Tibial artery (tissue), 4 donors: ENCODE measurements around the gene PAK2.

Experiments
- DNase-seq, 2 donors: peaks; one replicate each; pipeline ENCODE4 v3.0.0-alpha.2; 2019
- H3K27ac ChIP-seq, 2 donors: fragments of 200-600 bp; sonication (generic) in 1 of 2; 1 replicate in 1 of 2; 2 replicates in 1 of 2; pipeline ENCODE4 v1.5.1; 2018 to 2019; ENCODE audit warnings: mild to moderate bottlenecking in 1 of 2
- H3K27me3 ChIP-seq, 2 donors: fragments of 200-600 bp; sonication (generic) in 1 of 2; one replicate each; pipeline versions ENCODE4 v1.5.1 to v1.6.0; 2016 to 2019
- H3K36me3 ChIP-seq, 3 donors: fragments of 200-600 bp; sonication (generic) in 2 of 3; one replicate each; pipeline ENCODE4 v1.5.1; 2016 to 2019; ENCODE audit warnings: mild to moderate bottlenecking in 2 of 3
- H3K4me1 ChIP-seq, 4 donors: fragments of 200-600 bp; sonication (generic) in 2 of 4; 1 replicate in 3 of 4; 2 replicates in 1 of 4; pipeline ENCODE4 v1.5.1; 2016 to 2019
- H3K4me3 ChIP-seq, 2 donors: fragments of 200-600 bp; sonication (generic) in 1 of 2; 1 replicate in 1 of 2; 2 replicates in 1 of 2; pipeline ENCODE4 v1.5.1; 2018 to 2019; ENCODE audit warnings: mild to moderate bottlenecking in 2 of 2
- H3K9me3 ChIP-seq, 3 donors: fragments of 200-600 bp; sonication (generic) in 1 of 3; one replicate each; pipeline ENCODE4 v1.5.1; 2016 to 2019
- CTCF ChIP-seq, 2 experiments: fragments of 200-600 bp in 1 of 2; fragments of 450-650 bp in 1 of 2; IDR thresholded peaks; one replicate each; pipeline ENCODE4 v1.5.1; 2017 to 2019; ENCODE audit warnings: antibody characterized with exemption in 2 of 2, mild to moderate bottlenecking in 1 of 2, moderate library complexity in 1 of 2
- intact Hi-C: fragments of 100-400 bp; cut with DNase I; formaldehyde crosslinking; loops from one replicate; pipeline ENCODE4 v1.15.0; 2023; ENCODE audit warnings: low total_unique reads

PAK2 gene

GRCh38 chr3:196739671-196740480, at the start of gene PAK2:
PAK2 (plus strand) TSS chr3:196739857; CDS start chr3:196782647, 42,790 bp downstream.
- intact Hi-C loops: loop anchor here (10.0 kb wide), 1 partner anchor 225 kb away; the partner anchor contains the start of gene PIGZ
- peak within 1 kb of the TSS; percentile 91 to 99 for H3K27ac ChIP-seq
- no peaks in the 10 kb centered on the region for H3K27me3 ChIP-seq
- peak; percentile 91 to 95 for DNase-seq
- no peak for TF ChIP-seq CTCF (IDR thresholded peaks at IDR 0.05)
- peak within 1 kb of the TSS; percentile 77 to 97 for H3K4me3 ChIP-seq
- H3K36me3 ChIP-seq: no peaks in the 10 kb centered on the region
- no peaks in the 10 kb centered on the region for H3K9me3 ChIP-seq
- H3K4me1 ChIP-seq: peaks cover 0 to 30% (median 8%) of the 10 kb centered on the region in 4 donors

- H3K9me3 ChIP-seq: no peaks in the 10 kb centered on the region
- H3K4me3 ChIP-seq: no peak overlapping the region
- no peaks in the 10 kb centered on the region for H3K36me3 ChIP-seq
- TF ChIP-seq CTCF (IDR thresholded peaks at IDR 0.05): no peak
- no peak for DNase-seq
- H3K27ac ChIP-seq: no peak overlapping the region
- intact Hi-C loops: no loop called here
- H3K4me1 ChIP-seq: peaks cover 0 to under 1% (median 0%) of the 10 kb centered on the region in 4 donors
- H3K27me3 ChIP-seq: peaks cover 0 to 15% of the 10 kb centered on the region in 2 donors
Observed at GRCh38 chr3:196689941-196690660, 49.6 kb upstream of the PAK2 start.

- Histone ChIP-seq H3K27me3 (peaks cover 0 to 15% of the 10 kb centered on the region in 2 donors), H3K27ac (no peak overlapping the region), H3K4me1 (no peaks in the 10 kb centered on the region), H3K4me3 (no peak overlapping the region), H3K9me3 (no peaks in the 10 kb centered on the region), H3K36me3 (no peaks in the 10 kb centered on the region)
- intact Hi-C loops: no loop called here
- TF ChIP-seq CTCF (IDR thresholded peaks at IDR 0.05): no peak
- no peak for DNase-seq
Observed at GRCh38 chr3:196691386-196691785, 48.3 kb upstream of the PAK2 start.

GRCh38 chr3:196694202-196694638, 45.4 kb upstream of the PAK2 start:
- no peak for TF ChIP-seq CTCF (IDR thresholded peaks at IDR 0.05)
- H3K27me3 ChIP-seq: peaks cover 0 to 15% of the 10 kb centered on the region in 2 donors
- no peak overlapping the region for H3K27ac ChIP-seq
- intact Hi-C loops: no loop called here
- no peak overlapping the region for H3K4me3 ChIP-seq
- H3K9me3 ChIP-seq: no peaks in the 10 kb centered on the region
- H3K4me1 ChIP-seq: no peaks in the 10 kb centered on the region
- DNase-seq: no peak
- no peaks in the 10 kb centered on the region for H3K36me3 ChIP-seq

- no peak for DNase-seq
Observed at GRCh38 chr3:196694941-196695848, 44.5 kb upstream of the PAK2 start.

More at GRCh38 chr3:196694941-196695848, 44.5 kb upstream of the PAK2 start:
- intact Hi-C loops: no loop called here
- Histone ChIP-seq H3K27ac (no peak overlapping the region), H3K4me1 (no peaks in the 10 kb centered on the region), H3K4me3 (no peak overlapping the region), H3K36me3 (no peaks in the 10 kb centered on the region), H3K9me3 (no peaks in the 10 kb centered on the region), H3K27me3 (peaks cover 0 to 14% of the 10 kb centered on the region in 2 donors)
- TF ChIP-seq CTCF (IDR thresholded peaks at IDR 0.05): no peak
